Stimulated activated CD8-positive, alpha-beta memory T cell treated with anti-CD3 and anti-CD28 coated beads, Interleukin-7, amount 100 ng/mL, for 4 hours (primary cell): ENCODE data around the gene GGA1.

ENCODE experiments used
- DNase-seq, 2 donors: peaks; one replicate each; pipeline ENCODE4 v3.0.0-alpha.2; 2020; ENCODE audit warnings: low read depth in 2 of 2

The GGA1 gene

GRCh38 chr22:37674951-37675929 lies 66.6 kb downstream of the GGA1 start, which contains the start of gene LGALS1:
Gene LGALS1, plus strand, starts transcription at chr22:37675636. Its CDS starts 67 bp downstream, at chr22:37675703.
- DNase-seq: peak in 1 of 2 donors; percentile 52

GRCh38 chr22:37675930-37676735 lies 67.5 kb downstream of the GGA1 start:
- peak in 1 of 2 donors; percentile 34 for DNase-seq

- DNase-seq: peak; percentile 92 to 94
These were observed 68.3 kb downstream of the GGA1 start for GRCh38 chr22:37676736-37677492.

- peak in 1 of 2 donors; percentile 35 for DNase-seq
These were observed 68.9 kb downstream of the GGA1 start for GRCh38 chr22:37677493-37677974.

- DNase-seq: no peak
These were observed 69.7 kb downstream of the GGA1 start for GRCh38 chr22:37678372-37678771.

- DNase-seq: no peak
These were observed 71.0 kb downstream of the GGA1 start for GRCh38 chr22:37679670-37680069.

- DNase-seq: no peak
These were observed 71.7 kb downstream of the GGA1 start for GRCh38 chr22:37680191-37680851.

GRCh38 chr22:37681001-37681424 lies 72.4 kb downstream of the GGA1 start:
- no peak for DNase-seq

GRCh38 chr22:37681556-37682049 lies 73.0 kb downstream of the GGA1 start:
- DNase-seq: peak; percentile 46 to 53
